PFSK-1 (cell line): ENCODE measurements around the gene KRTAP10-1.

ENCODE experiments used
- FOXP2 ChIP-seq: optimal IDR thresholded peaks from 2 replicates; pipeline ENCODE3; 2011; ENCODE audit warnings: borderline replicate concordance, control low read depth, inconsistent platforms; ENCODE audit not compliant: insufficient read depth; ENCODE audit errors: extremely low read length, extremely low read depth
- POLR2AphosphoS5 ChIP-seq: IDR thresholded peaks from 2 replicates; pipeline ENCODE4 v1.6.1; 2012; ENCODE audit warnings: low read depth, mild to moderate bottlenecking, control low read depth, low read length, moderate library complexity
- SIN3A ChIP-seq: IDR thresholded peaks from 2 replicates; pipeline ENCODE4 v1.6.1; 2012; ENCODE audit warnings: mild to moderate bottlenecking, low read length, moderate library complexity, borderline replicate concordance; ENCODE audit not compliant: insufficient read depth
- TAF1 ChIP-seq: IDR thresholded peaks from 2 replicates; pipeline ENCODE4 v1.6.1; 2012; ENCODE audit warnings: low read length, control low read depth, borderline replicate concordance; ENCODE audit not compliant: insufficient read depth
- TF ChIP-seq, protein P1 (sequence below), 2 experiments: IDR thresholded peaks; 2 replicates each; pipeline versions ENCODE4 v1.6.1 to v1.8.0; 2011 to 2012; ENCODE audit warnings: low read depth in 2 of 2, low read length in 2 of 2, control low read depth in 1 of 2, inconsistent platforms in 1 of 2, mild to moderate bottlenecking in 1 of 2, moderate library complexity in 1 of 2; ENCODE audit not compliant: insufficient read depth in 1 of 2

Gene KRTAP10-1

DNA sequence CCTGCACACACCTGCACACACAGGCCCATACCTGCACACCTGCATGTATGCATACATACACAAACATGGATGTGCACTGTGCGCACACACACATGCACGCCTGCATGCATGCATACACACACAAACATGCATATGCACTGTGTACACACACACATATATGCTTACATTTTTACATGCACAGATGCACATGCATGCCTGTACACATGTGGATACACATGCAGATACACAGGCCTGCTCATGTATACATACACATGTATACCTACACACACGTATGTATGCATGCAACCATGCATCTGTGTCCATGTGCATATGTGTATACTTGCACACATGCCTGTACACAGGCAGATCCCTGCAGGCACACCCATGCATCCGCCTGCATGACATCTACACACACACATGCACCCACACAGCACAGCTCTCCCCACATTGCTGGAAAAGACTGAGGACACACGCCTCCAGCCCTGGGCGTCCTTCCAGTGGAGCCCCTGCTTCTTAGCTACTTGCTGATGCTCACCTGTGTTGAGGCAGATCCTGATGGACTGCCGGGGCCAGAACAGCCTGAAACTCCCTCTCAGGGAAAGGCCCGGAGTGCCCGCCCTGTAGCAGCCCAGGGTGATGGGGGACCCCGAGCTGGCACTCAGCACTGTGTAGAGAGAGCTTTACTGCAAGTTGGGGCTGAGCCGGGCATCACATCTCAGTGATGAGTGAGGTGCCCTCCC lies 28.6 kb downstream of the KRTAP10-1 start:
- TF ChIP-seq SIN3A: no peak
- no peak for TF ChIP-seq TAF1
- no peak for TF ChIP-seq POLR2AphosphoS5
- TF ChIP-seq, protein P1, sequence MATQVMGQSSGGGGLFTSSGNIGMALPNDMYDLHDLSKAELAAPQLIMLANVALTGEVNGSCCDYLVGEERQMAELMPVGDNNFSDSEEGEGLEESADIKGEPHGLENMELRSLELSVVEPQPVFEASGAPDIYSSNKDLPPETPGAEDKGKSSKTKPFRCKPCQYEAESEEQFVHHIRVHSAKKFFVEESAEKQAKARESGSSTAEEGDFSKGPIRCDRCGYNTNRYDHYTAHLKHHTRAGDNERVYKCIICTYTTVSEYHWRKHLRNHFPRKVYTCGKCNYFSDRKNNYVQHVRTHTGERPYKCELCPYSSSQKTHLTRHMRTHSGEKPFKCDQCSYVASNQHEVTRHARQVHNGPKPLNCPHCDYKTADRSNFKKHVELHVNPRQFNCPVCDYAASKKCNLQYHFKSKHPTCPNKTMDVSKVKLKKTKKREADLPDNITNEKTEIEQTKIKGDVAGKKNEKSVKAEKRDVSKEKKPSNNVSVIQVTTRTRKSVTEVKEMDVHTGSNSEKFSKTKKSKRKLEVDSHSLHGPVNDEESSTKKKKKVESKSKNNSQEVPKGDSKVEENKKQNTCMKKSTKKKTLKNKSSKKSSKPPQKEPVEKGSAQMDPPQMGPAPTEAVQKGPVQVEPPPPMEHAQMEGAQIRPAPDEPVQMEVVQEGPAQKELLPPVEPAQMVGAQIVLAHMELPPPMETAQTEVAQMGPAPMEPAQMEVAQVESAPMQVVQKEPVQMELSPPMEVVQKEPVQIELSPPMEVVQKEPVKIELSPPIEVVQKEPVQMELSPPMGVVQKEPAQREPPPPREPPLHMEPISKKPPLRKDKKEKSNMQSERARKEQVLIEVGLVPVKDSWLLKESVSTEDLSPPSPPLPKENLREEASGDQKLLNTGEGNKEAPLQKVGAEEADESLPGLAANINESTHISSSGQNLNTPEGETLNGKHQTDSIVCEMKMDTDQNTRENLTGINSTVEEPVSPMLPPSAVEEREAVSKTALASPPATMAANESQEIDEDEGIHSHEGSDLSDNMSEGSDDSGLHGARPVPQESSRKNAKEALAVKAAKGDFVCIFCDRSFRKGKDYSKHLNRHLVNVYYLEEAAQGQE (IDR thresholded peaks at IDR 0.05; ENCODE audit: insufficient read depth in 1 of 2, low read depth in 2 of 2, low read length in 2 of 2): no peak
- no peak for TF ChIP-seq FOXP2

DNA sequence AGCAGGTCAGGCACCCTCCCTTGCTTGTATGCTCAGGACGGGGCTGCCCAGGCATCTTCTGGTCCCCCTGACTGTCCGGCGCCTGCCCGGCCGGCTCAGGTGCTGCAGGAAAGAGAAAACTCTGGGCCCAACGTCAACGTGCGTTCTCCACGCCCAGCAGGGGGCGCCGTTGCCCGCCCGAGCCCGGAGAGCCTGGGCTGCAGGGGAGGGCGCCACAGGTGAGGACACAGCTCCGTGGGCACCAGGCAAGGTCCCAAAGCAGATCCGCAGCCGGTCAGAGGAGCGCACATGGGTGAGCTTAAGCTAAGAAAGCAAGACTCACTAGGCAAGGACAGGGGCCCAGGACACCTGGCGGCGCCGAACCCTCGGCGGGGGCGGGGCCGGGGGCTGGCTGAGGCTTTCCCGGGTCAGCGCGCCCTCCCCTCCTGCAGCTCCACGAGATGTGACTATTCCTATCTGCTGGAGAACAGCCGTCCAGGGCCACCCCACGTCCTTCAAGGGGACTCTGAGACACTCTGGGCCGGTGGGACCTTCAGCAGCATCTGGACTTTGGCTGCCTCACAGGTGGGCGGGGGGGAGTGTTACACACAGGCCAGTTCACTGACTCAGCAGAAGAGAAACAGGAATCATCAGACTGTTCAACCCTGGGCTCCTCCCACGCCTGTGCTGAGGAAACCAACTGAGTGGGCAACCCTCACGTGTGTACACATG lies 29.3 kb downstream of the KRTAP10-1 start:
- TF ChIP-seq, protein P1 (IDR thresholded peaks at IDR 0.05; ENCODE audit: insufficient read depth in 1 of 2, low read depth in 2 of 2, low read length in 2 of 2): no peak
- peak; percentile 32 for TF ChIP-seq FOXP2

DNA sequence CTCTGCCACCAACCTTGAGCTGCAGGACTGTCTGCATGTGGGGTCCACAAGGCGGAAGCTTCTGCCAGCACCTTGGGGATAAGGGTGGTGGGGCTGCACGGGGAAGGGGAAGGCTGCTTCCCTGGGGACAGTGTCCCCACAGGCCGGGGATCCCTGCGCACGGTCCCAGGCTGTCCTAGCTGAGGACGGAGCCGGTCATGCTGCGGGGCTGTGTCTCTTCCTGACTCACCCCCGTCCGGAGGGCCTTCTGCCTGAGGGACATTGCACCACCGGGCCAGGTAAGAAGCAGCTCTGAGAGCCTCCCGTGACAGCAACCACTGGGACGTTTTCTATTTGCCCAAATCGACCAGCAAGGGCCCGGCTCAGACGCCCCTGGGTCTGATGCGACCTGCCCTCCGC lies 29.9 kb downstream of the KRTAP10-1 start:
- TF ChIP-seq FOXP2: no peak
- TF ChIP-seq SIN3A: no peak
- TF ChIP-seq TAF1: no peak

DNA sequence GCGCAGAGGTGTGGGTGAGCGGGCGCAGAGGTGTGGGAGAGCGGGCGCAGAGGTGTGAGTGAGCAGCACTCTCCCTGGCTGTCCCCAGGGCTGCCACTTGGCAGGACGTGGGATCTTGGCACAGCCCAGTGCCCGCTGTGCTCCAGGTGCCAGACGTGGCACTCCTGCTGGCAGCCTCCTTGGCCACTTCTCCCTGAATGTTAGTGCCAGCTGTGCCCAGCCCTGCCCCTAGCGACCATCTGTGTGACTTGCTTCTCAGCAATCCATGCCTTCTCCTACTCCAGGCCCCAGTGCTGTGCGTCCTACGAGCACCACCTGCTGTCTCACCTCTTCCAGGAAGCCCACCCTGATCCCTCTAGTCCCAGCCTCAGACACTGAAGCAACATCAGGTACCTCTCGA lies 30.5 kb downstream of the KRTAP10-1 start:
- TF ChIP-seq TAF1: no peak
- TF ChIP-seq POLR2AphosphoS5: no peak
- TF ChIP-seq, protein P1 (IDR thresholded peaks at IDR 0.05; ENCODE audit: insufficient read depth in 1 of 2, low read depth in 2 of 2, low read length in 2 of 2): no peak
- no peak for TF ChIP-seq SIN3A
- no peak for TF ChIP-seq FOXP2

DNA sequence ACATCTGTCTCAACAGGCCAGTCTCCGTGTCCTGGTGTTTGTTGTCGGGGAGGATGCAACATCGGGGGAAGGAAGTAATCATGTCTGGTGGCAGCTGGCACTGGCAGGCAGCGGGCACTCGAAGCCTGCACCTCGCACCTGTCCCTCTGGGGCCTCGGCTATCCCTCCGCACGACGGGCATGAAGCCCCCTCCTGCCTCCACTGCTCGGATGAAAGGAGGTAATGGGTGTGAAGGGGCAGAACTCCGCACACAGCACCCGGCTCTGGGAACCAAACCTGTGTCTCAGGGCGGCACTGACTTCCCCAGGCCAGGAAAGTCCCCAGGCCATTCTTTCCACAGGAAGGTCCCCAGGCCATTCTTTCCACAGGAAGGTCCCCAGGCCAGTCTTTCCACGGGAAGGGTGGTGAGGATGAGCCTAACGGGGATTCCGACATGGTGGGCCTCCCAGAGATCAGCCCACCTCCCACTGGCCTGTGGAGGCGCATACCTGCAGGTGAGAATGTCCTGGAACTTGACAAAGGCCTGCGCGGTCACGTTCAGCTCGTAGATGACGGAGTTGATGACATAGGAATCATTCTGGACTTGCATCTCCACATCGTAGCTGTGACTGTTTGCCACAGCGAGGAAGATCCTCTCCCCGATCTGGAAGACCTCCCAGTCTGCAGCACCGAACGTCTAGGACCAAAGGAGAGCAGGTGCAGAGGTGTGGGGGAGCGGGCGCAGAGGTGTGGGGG lies 31.1 kb downstream of the KRTAP10-1 start:
- no peak for TF ChIP-seq TAF1
- no peak for TF ChIP-seq POLR2AphosphoS5
- TF ChIP-seq SIN3A: no peak
- no peak for TF ChIP-seq FOXP2
- TF ChIP-seq, protein P1 (IDR thresholded peaks at IDR 0.05; ENCODE audit: insufficient read depth in 1 of 2, low read depth in 2 of 2, low read length in 2 of 2): no peak
